HCT116 (cell line): ENCODE results near the gene COL23A1.

Experiments used
- EZH2phosphoT487 ChIP-seq: fragments of 200-600 bp; IDR thresholded peaks from 2 replicates; pipeline ENCODE4 v1.6.1; 2018; ENCODE audit warnings: antibody characterized with exemption, borderline replicate concordance
- POLR2A ChIP-seq: IDR thresholded peaks from 2 replicates; pipeline ENCODE4 v1.7.0; 2011; ENCODE audit warnings: borderline replicate concordance; ENCODE audit not compliant: insufficient read depth, insufficient read length; ENCODE audit errors: extremely low read depth
- RAD21 ChIP-seq: IDR thresholded peaks from 2 replicates; pipeline ENCODE4 v1.6.1; 2012; ENCODE audit warnings: low read depth, mild to moderate bottlenecking
- SIN3A ChIP-seq: IDR thresholded peaks from 2 replicates; pipeline ENCODE4 v1.6.1; 2012; ENCODE audit warnings: low read depth
- SP1 ChIP-seq: IDR thresholded peaks from 2 replicates; pipeline ENCODE4 v1.6.1; 2012; ENCODE audit warnings: low read depth
- YY1 ChIP-seq: IDR thresholded peaks from 2 replicates; pipeline ENCODE4 v1.6.1; 2011; ENCODE audit warnings: low read length, low read depth, moderate library complexity, mild to moderate bottlenecking; ENCODE audit not compliant: insufficient replicate concordance; ENCODE audit errors: extremely low read depth
- TF ChIP-seq, protein P1 (sequence below), 3 experiments: fragments of 200-600 bp in 1 of 3; sonication (generic) in 1 of 3; IDR thresholded peaks in 2 of 3; conservative IDR thresholded peaks in 1 of 3; 2 replicates each; pipeline ENCODE4 v1.5.1; 2012 to 2017; ENCODE audit warnings: low read depth in 2 of 3, low read length in 2 of 3, antibody characterized with exemption in 1 of 3, borderline replicate concordance in 1 of 3, control low read depth in 1 of 3, mild to moderate bottlenecking in 1 of 3, mixed read lengths in 1 of 3, mixed run types in 1 of 3, moderate library complexity in 1 of 3; ENCODE audit not compliant: insufficient read depth in 1 of 3

DNA sequence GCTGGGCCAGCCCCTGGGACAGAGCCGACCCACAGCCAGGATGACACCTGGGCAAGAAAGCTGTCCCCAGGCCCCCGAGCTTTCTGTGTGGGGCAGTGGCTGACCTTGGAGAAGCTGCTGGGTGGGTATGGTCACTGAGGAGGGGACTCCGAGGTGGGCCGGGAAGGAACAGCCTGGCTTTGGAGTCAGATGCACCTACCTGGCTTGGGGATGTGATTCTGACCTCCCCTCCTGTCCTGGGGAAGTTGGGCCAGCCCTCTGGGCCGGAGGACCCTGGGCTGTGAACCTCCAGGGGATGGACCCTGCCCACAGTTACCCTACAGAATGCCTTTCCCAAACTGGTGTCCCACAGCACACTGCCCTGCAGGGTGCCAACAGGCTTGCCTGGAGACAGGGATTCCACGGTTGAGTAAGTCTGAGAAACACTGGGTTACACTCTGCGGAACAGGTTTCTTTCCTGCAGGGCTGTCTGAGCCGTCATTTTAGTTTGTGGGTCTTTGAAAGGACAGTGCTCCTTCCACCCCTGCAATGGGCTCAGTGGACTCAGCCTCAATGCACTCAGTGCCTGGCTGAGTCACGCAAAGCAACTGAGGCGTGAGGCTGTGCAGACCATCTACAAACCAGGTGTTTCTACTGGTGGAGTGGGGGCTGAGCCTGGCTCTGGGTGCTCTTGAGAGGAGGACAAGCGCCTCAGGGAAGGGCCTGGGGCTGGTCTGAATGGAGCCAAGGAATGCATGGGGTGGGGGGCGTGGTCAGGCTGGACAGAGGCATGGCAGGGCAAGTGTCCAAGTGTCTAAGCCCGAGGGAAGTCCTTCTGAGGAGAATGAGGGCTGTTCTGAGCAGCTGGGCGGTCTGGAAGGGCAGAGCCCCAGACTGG, 316.3 kb downstream of the COL23A1 start:
- TF ChIP-seq SIN3A = no peak
- TF ChIP-seq, protein P1, sequence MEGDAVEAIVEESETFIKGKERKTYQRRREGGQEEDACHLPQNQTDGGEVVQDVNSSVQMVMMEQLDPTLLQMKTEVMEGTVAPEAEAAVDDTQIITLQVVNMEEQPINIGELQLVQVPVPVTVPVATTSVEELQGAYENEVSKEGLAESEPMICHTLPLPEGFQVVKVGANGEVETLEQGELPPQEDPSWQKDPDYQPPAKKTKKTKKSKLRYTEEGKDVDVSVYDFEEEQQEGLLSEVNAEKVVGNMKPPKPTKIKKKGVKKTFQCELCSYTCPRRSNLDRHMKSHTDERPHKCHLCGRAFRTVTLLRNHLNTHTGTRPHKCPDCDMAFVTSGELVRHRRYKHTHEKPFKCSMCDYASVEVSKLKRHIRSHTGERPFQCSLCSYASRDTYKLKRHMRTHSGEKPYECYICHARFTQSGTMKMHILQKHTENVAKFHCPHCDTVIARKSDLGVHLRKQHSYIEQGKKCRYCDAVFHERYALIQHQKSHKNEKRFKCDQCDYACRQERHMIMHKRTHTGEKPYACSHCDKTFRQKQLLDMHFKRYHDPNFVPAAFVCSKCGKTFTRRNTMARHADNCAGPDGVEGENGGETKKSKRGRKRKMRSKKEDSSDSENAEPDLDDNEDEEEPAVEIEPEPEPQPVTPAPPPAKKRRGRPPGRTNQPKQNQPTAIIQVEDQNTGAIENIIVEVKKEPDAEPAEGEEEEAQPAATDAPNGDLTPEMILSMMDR (IDR thresholded peaks at IDR 0.05 in 2 of 3, conservative IDR thresholded peaks at IDR 0.05 in 1 of 3; ENCODE audit: borderline replicate concordance in 1 of 3, insufficient read depth in 1 of 3, low read depth in 2 of 3, low read length in 2 of 3) = no peak
- no peak for TF ChIP-seq EZH2phosphoT487
- TF ChIP-seq POLR2A = no peak
- no peak for TF ChIP-seq SP1
- TF ChIP-seq YY1 = no peak
- TF ChIP-seq RAD21 = no peak
